ENCODE data around the gene PAX2. TPM values are rescaled to one million over a fixed set of nuclear protein-coding genes. Genes with fewer than 3 reads are reported as not detected.

PAX2 gene
- polyA plus RNA-seq, 1 experiment, result not detected

DNA sequence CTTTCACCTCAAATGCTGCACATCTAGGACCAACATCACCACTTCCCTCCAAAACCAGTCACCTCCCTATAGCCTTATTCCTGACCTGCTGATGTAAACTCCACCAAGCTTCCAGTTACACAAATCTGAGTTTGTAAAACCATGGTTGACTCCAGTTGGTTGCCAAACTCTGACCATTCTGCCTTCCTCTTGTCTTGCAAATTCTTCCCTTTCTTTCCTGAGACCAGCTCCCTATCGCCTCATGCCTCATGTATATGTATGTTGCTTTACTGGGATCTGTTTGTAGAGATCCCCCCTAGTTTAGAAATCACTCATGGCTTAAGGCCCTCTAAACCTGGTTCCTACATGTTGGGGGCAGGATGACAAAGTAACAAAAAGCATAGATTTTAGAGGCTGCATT is 31.3 kb downstream of the PAX2 start:
- CTCF ChIA-PET, result interaction anchor here (0.8 kb wide), 1 partner anchor 10 kb away, joined by 3 read pairs; no protein-coding TSS in a partner anchor
- POLR2A ChIA-PET, result no interaction called here
- no peak for DNase-seq (ENCODE audit: low read depth)
- Histone ChIP-seq H3K36me3 (ENCODE audit: control insufficient read depth, insufficient read depth, low read length) (no peaks in the 10 kb centered on the region), H3K27me3 (ENCODE audit: control insufficient read depth, insufficient read depth, low read length) (peaks cover 24% of the 10 kb centered on the region), H3K4me3 (ENCODE audit: low read depth, low read length) (no peak overlapping the region)
- no peak for TF ChIP-seq CTCF (IDR thresholded peaks at IDR 0.05; ENCODE audit: insufficient read depth, low read depth, low read length)

DNA sequence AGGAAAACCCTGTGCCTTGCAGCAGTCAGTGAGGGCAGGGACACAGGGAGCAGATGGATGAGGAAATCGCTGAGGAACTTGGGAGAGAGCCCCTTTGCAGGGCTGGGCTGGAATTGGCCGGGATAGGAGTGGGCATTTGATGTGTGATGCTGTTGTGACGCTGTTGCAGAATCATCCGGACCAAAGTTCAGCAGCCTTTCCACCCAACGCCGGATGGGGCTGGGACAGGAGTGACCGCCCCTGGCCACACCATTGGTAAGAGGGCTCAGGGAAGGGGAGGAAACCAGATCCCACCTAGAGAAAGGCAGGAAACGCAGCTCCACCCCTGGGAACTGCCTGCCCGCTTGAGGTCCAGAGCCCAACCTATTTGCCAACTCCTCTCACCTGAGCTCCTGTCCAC is 33.9 kb downstream of the PAX2 start:
- ChIA-PET CTCF (no interaction called here), POLR2A (no interaction called here)
- DNase-seq (ENCODE audit: low read depth), result no peak
- no peaks in the 10 kb centered on the region for H3K36me3 ChIP-seq (ENCODE audit: control insufficient read depth, insufficient read depth, low read length)
- no peak for TF ChIP-seq CTCF (IDR thresholded peaks at IDR 0.05; ENCODE audit: insufficient read depth, low read depth, low read length)
- H3K27me3 ChIP-seq (ENCODE audit: control insufficient read depth, insufficient read depth, low read length), result peaks cover 26% of the 10 kb centered on the region
- no peak overlapping the region for H3K4me3 ChIP-seq (ENCODE audit: low read depth, low read length)

DNA sequence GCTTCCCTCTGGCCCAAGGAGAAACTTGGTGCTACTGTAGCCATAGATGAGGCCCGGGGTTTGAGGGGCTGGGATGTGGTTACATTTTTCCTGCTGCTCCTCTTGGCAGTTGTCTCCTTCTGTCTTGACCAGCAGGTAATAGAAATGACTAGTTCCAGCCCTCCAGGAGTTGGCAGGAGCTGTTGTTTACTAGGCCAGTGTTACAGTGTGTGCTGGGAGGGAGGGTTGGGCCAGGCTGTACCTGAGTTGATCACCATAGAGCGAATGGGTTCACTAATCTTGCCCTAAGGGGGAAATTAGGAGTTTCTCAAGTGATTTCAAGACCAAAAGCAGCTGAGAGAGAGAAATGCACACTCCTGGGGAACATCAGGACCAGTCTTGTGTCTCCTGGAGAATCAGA is 34.9 kb downstream of the PAX2 start:
- ChIA-PET POLR2A (no interaction called here), CTCF (no interaction called here)
- H3K27me3 ChIP-seq (ENCODE audit: control insufficient read depth, insufficient read depth, low read length), result peaks cover 29% of the 10 kb centered on the region
- no peak for DNase-seq (ENCODE audit: low read depth)
- no peak overlapping the region for H3K4me3 ChIP-seq (ENCODE audit: low read depth, low read length)
- no peaks in the 10 kb centered on the region for H3K36me3 ChIP-seq (ENCODE audit: control insufficient read depth, insufficient read depth, low read length)
- TF ChIP-seq CTCF (IDR thresholded peaks at IDR 0.05; ENCODE audit: insufficient read depth, low read depth, low read length), result no peak

- H3K4me3 ChIP-seq (ENCODE audit: low read depth, low read length), result no peak overlapping the region
- CTCF ChIA-PET, result no interaction called here
- POLR2A ChIA-PET, result no interaction called here
- no peaks in the 10 kb centered on the region for H3K36me3 ChIP-seq (ENCODE audit: control insufficient read depth, insufficient read depth, low read length)
- no peak for TF ChIP-seq CTCF (IDR thresholded peaks at IDR 0.05; ENCODE audit: insufficient read depth, low read depth, low read length)
- peaks cover 26% of the 10 kb centered on the region for H3K27me3 ChIP-seq (ENCODE audit: control insufficient read depth, insufficient read depth, low read length)
- DNase-seq (ENCODE audit: low read depth), result no peak
Measured at GRCh38 chr10:100781145-100781665, 35.8 kb downstream of the PAX2 start.

DNA sequence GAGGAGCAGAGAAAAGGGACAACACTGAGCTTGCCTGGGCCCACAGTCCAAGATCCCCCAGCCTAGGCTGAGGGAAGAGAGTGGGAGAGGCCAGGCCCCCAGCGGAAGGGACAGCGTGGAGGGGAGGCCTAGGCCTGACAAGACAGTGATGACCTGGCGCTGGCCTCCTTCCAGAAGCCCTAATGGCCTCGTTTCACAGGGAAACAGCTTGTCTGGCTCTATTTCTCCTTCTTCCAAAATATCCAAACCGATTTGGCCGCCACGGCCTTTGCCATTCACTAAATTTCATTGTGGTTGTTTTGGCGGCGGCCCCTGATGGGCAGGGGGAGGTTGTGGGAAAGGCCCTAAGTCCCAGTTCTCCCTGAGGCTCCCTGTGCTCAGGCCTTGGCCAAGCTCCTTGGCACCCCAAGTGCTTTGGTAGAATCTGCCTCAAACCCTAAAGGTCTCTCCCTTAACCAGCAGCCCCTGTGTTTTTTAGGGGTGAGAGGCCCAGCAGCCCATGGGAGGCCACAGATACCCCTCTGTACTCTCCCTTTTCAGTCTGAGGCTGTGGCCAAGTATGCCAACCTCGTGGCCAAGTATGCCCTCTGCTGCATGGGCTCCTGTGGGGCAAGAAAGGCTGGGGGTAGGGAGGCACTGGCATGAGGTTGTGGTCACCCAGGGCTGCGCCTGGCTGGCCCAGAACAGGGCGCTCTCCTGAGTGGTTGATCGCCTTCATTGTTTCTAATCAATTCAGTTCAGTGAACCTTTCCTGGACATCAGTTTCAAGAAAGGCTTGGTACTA is 37.3 kb downstream of the PAX2 start:
- Histone ChIP-seq H3K36me3 (ENCODE audit: control insufficient read depth, insufficient read depth, low read length) (no peaks in the 10 kb centered on the region), H3K4me3 (ENCODE audit: low read depth, low read length) (no peak overlapping the region), H3K27me3 (ENCODE audit: control insufficient read depth, insufficient read depth, low read length) (peaks cover 30% of the 10 kb centered on the region)
- TF ChIP-seq CTCF (IDR thresholded peaks at IDR 0.05; ENCODE audit: insufficient read depth, low read depth, low read length), result no peak
- no peak for DNase-seq (ENCODE audit: low read depth)
- ChIA-PET CTCF (interaction anchor here (0.6 kb wide), 1 partner anchor 156 kb away, joined by 3 read pairs; no protein-coding TSS in a partner anchor), POLR2A (no interaction called here)

All from BJ (cell line).